RWPE1 (cell line): ENCODE measurements around the gene NCK1.
"Not testable (repeated sequence)": the region's sequence is repeated elsewhere in the genome, so short reads cannot be mapped to it uniquely, and the experiment has no call there.

Experiments used
- CTCF ChIA-PET: fragments of 350-600 bp; sonication (Branson Sonifier 250); formaldehyde crosslinking; extraction: SDS; loops from one replicate; lab custom pipeline; 2021; lab: Yijun Ruan, JAX
- POLR2A ChIA-PET: fragments of 400-600 bp; formaldehyde crosslinking; extraction: SDS; loops from one replicate; lab custom pipeline; 2020; ENCODE audit warnings: antibody characterized with exemption; ENCODE audit not compliant: low non-redundant PET; lab: Yijun Ruan, JAX
- DNase-seq: peaks from one replicate; pipeline ENCODE4 v3.0.0; 2012; ENCODE audit warnings: low spot score
- H3K27ac ChIP-seq: fragments of 450-650 bp; 2 replicates; pipeline ENCODE4 v1.5.1; 2017
- CTCF ChIP-seq: fragments of 450-650 bp; conservative IDR thresholded peaks from 2 replicates; pipeline ENCODE4 v1.5.1; 2017; ENCODE audit warnings: low read depth, mild to moderate bottlenecking

Gene NCK1

GRCh38 chr3:136960838-136961836 lies 99.1 kb downstream of the NCK1 start:
- peak overlapping the region; percentile 97 for H3K27ac ChIP-seq
- TF ChIP-seq CTCF, result no peak
- peak; percentile 75 for DNase-seq
- ChIA-PET CTCF (interaction anchor here (0.6 kb wide), 1 partner anchor 201 kb away, joined by 5 read pairs; no protein-coding TSS in a partner anchor), POLR2A (interaction anchor here (0.7 kb wide), 1 partner anchor 498 kb away, joined by 3 read pairs; no protein-coding TSS in a partner anchor)

GRCh38 chr3:136962927-136963326 lies 100.9 kb downstream of the NCK1 start:
- ChIA-PET POLR2A (interaction anchor here (0.7 kb wide), 1 partner anchor 39 kb away, joined by 7 read pairs; no protein-coding TSS in a partner anchor), CTCF (interaction anchor here (0.6 kb wide), 1 partner anchor 34 kb away, joined by 5 read pairs; no protein-coding TSS in a partner anchor)
- TF ChIP-seq CTCF, result no peak
- H3K27ac ChIP-seq, result peak overlapping the region; percentile 84
- no peak for DNase-seq

- CTCF ChIA-PET, DNase-seq, H3K27ac ChIP-seq, POLR2A ChIA-PET: not testable (repeated sequence)
Observed at GRCh38 chr3:136969539-136969938, 107.5 kb downstream of the NCK1 start.

GRCh38 chr3:136973352-136973751 lies 111.3 kb downstream of the NCK1 start:
- TF ChIP-seq CTCF, result no peak
- ChIA-PET CTCF (no interaction called here), POLR2A (no interaction called here)
- no peak overlapping the region for H3K27ac ChIP-seq
- no peak for DNase-seq

- CTCF ChIA-PET, result no interaction called here
- POLR2A ChIA-PET, result no interaction called here
- no peak overlapping the region for H3K27ac ChIP-seq
- no peak for DNase-seq
- no peak for TF ChIP-seq CTCF
Observed at GRCh38 chr3:136974670-136975069, 112.7 kb downstream of the NCK1 start.

- DNase-seq, result no peak
- ChIA-PET POLR2A (interaction anchor here (0.6 kb wide), 1 partner anchor 21 kb away, joined by 3 read pairs; the partner anchor contains the start of gene IL20RB), CTCF (no interaction called here)
Observed at GRCh38 chr3:136979204-136979603, 117.2 kb downstream of the NCK1 start.

More at GRCh38 chr3:136979204-136979603, 117.2 kb downstream of the NCK1 start:
- no peak for TF ChIP-seq CTCF
- H3K27ac ChIP-seq, result peak overlapping the region; percentile 67
